Retinal pigment epithelial cell (primary cell): Measurements from ENCODE around the gene AFF3.

Experiments used
- DNase-seq: peaks from one replicate; pipeline ENCODE4 v3.0.0-alpha.2; 2010; ENCODE audit warnings: low read depth
- H3K4me3 ChIP-seq: 2 replicates; pipeline ENCODE4 v1.5.1; 2011; ENCODE audit warnings: mild to moderate bottlenecking, low read length, control low read depth, moderate library complexity
- TF ChIP-seq, protein P1 (sequence below): conservative IDR thresholded peaks from 2 replicates; pipeline ENCODE4 v1.5.1; 2011; ENCODE audit warnings: low read depth, low read length, control low read depth, inconsistent platforms

Gene AFF3

DNA sequence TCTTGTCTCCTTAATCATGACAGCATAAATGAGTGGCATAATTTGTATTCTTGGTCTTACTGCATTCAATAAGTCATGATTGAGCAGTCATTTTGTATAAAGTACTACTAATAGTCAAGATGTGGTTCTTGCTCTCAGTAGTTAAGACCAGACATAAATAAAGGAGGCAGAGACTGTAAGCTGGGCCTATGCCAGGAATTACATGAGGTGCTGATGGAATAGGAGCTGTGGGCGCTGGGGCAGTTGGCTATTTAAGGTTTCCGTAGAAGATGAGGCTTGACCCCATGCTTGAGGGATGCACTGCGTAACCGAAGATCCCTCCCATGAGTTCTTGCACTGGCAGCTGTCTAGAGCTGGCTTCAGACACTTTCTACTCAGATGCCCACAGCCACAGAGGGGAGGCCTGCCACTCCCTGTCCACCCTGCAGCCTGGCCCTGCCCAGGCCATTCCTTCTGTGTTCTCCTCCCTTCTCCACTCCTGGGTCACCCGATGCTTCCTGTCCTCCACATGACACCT is 501.7 kb downstream of the AFF3 start:
- no peak overlapping the region for H3K4me3 ChIP-seq
- TF ChIP-seq, protein P1, sequence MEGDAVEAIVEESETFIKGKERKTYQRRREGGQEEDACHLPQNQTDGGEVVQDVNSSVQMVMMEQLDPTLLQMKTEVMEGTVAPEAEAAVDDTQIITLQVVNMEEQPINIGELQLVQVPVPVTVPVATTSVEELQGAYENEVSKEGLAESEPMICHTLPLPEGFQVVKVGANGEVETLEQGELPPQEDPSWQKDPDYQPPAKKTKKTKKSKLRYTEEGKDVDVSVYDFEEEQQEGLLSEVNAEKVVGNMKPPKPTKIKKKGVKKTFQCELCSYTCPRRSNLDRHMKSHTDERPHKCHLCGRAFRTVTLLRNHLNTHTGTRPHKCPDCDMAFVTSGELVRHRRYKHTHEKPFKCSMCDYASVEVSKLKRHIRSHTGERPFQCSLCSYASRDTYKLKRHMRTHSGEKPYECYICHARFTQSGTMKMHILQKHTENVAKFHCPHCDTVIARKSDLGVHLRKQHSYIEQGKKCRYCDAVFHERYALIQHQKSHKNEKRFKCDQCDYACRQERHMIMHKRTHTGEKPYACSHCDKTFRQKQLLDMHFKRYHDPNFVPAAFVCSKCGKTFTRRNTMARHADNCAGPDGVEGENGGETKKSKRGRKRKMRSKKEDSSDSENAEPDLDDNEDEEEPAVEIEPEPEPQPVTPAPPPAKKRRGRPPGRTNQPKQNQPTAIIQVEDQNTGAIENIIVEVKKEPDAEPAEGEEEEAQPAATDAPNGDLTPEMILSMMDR = no peak
- DNase-seq = no peak

DNA sequence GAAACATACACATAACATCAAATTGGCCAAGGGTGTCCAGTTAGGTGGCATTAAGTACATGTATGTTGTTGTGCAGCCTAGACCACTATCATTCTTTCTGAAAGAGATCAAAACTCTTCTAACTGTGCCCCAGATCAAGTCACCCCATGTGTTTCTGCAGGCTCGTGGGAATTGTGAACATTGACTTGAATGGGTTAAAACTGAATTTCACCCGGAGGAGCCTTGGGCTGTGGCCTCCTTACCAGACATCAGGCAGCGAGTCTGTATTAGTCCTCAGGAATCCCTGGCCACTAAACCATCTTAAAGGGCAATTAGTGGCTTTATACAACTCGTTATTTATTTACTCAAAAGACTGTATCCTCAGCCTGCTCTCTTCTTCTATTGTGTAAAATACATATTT is 503.6 kb downstream of the AFF3 start:
- DNase-seq = no peak
- H3K4me3 ChIP-seq = no peak overlapping the region
- TF ChIP-seq, protein P1 = no peak

DNA sequence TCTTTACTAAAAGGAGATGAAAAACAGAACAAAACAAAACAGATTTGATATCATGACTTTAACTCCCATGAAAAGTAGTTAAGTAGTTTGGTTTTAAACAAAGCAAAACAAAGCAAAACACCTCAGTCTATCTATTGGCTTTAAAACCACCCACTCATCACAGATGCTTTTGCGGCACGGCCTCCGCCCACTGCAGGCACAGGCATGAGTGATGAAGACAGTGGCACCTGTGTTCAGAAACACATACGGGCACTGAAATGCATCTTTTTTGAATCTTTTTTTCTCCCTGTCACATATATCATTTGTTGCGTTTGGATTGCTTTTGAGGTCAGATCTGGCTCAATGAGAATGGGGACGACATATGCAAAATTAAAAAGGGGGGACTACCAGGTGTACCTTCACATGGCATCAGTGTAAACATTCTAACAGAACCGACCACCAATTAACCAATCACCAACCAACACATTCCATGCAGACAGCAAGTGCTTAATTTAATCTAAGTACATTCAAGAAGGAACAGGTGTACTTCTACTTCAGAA is 505.2 kb downstream of the AFF3 start:
- no peak overlapping the region for H3K4me3 ChIP-seq

DNA sequence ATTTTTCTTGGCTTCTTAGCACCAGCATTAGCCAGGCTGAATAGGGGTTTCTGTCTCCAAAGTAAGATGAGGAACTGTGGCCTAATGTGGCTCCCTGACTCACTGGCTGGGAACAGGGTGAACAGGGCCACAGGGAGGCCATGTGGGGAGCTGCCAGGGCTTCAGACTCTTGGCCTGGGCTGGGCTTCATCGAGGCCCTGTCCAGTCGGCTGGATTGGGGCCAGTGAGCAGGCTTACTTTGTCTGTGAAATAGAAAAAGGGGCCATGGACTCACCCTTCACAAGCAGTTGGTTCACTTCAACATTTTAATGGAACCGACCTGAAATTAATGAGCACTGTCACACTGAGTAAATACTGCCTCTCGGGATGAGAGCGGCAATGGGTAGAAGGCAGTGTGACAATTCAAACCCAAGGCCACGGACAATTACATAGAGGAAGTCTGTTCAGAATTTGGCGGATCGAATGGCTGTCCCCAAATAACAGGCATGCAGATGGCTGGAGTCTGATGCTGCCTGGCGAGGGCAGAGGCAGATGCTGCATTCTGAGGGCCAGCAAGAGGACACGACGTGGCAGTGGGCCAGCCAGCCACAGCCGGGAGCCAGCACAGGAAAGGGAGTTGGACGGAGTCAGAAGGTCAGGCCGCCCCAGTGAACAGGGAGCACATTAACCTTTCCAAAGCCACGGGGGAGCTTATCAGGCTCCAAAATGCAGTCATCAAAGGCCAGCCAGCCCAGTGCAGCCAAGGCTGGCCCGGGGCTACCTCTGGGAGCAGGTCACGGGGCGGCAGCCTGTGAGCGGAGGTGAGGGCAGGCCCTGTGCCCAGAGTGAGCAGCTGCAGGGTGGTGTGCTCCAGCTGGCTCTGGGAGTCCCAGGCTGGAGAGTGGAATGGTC is 506.0 kb downstream of the AFF3 start:
- no peak for DNase-seq
- H3K4me3 ChIP-seq = no peak overlapping the region

More for the DNA sequence above, 505.2 kb downstream of the AFF3 start:
- TF ChIP-seq, protein P1 = no peak
- no peak for DNase-seq

DNA sequence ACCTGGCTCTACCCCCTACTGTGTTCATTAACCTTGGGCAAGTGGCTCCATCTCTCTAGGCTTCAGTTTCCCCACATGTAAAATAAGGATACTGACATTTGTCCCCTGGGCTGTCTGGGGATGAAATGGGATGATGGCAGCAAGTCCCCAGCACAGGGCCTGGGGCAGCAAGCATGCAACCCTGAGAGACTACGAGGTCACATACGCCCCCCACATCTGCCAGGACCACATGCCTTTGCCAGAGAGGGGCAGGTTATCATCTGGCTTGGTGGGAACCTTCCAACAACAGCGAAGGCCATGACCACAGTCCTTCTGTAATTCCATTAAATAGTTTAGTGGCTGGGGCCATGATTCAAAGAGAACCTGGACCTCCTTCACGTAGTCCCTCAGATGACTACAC is 506.7 kb downstream of the AFF3 start:
- TF ChIP-seq, protein P1 = no peak
- no peak overlapping the region for H3K4me3 ChIP-seq
- DNase-seq = no peak

More for the DNA sequence above, 506.0 kb downstream of the AFF3 start:
- TF ChIP-seq, protein P1 = no peak

DNA sequence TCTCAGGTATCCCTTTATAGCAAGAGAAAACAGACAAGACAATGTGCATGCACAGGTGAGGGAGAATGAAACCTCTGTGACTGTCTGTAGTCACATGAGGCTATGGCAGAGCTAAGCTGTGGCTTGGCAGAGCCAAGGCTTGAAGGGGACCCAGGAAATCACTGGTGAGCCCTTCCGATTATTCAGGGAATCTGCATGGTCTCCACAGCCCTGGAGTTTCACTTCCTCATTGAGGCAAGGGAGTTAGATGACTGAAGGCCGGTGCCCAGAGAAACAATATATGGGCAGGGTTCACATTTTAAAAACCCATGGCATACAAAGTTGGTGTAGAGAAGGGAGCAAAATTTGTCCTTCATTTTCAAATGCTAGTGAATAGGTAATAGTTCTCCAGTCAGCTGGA is 508.2 kb downstream of the AFF3 start:
- TF ChIP-seq, protein P1 = no peak
- no peak for DNase-seq
- no peak overlapping the region for H3K4me3 ChIP-seq
